G401 (cell line): ENCODE data around the gene POLE2. TPM values are rescaled to one million over a fixed set of nuclear protein-coding genes. Genes with fewer than 3 reads are reported as not detected.
A peak's percentile ranks its signal among the peaks of the same experiment; 100 is the strongest.
"Not testable (repeated sequence)": the region's sequence is repeated elsewhere in the genome, so short reads cannot be mapped to it uniquely, and the experiment has no call there.

Experiments used
- DNase-seq: peaks from one replicate; pipeline ENCODE4 v3.0.0-alpha.2; 2015; ENCODE audit warnings: low spot score
- in situ Hi-C: cut with HindIII; loops from 2 replicates; pipeline ENCODE4 v1.10.0; 2016; ENCODE audit warnings: low sequenced_read_pairs, mixed read lengths
- total RNA-seq: library from RNA; depleted of rRNA; stranded (reverse); fragments of >200 nt; shearing (Covaris generic); gene quantifications from 2 replicates; pipeline ENCODE4 v1.2.3, GENCODE V29; 2014; rRNA removed

The POLE2 gene
- total RNA-seq, 1 experiment from 2014 or later = 69.6 TPM

- in situ Hi-C loops = no loop called here
- peak; percentile 63 for DNase-seq
These were observed 66.7 kb downstream of the POLE2 start for GRCh38 chr14:49621114-49621881.

- in situ Hi-C loops = no loop called here
These were observed 67.6 kb downstream of the POLE2 start, which contains the start of the genes MGAT2 and RPL36AL for GRCh38 chr14:49620182-49621113. TSS of gene MGAT2 (plus strand) at chr14:49620799. CDS start at chr14:49621269, 470 bp downstream. TSS of gene RPL36AL (minus strand) at chr14:49620626. CDS start at chr14:49619104, 1,522 bp downstream.

GRCh38 chr14:49619730-49620129 is 68.3 kb downstream of the POLE2 start:
- in situ Hi-C loops = no loop called here
- no peak for DNase-seq

More at GRCh38 chr14:49620182-49621113, 67.6 kb downstream of the POLE2 start, which contains the start of the genes MGAT2 and RPL36AL:
- DNase-seq = peak; percentile 98

- in situ Hi-C loops, DNase-seq: not testable (repeated sequence)
These were observed 68.7 kb downstream of the POLE2 start for GRCh38 chr14:49619273-49619672.

GRCh38 chr14:49617852-49618519 is 70.0 kb downstream of the POLE2 start:
- in situ Hi-C loops = no loop called here
- no peak for DNase-seq

GRCh38 chr14:49615776-49616175 is 72.2 kb downstream of the POLE2 start:
- no peak for DNase-seq
- in situ Hi-C loops = no loop called here

GRCh38 chr14:49614196-49614595 is 73.8 kb downstream of the POLE2 start:
- in situ Hi-C loops = no loop called here
- DNase-seq = no peak

- in situ Hi-C loops = no loop called here
- DNase-seq = no peak
These were observed 75.3 kb downstream of the POLE2 start for GRCh38 chr14:49612671-49613070.

- in situ Hi-C loops = no loop called here
- DNase-seq = no peak
These were observed 75.8 kb downstream of the POLE2 start for GRCh38 chr14:49612251-49612650.

GRCh38 chr14:49607583-49607982 is 80.4 kb downstream of the POLE2 start:
- in situ Hi-C loops = no loop called here

GRCh38 chr14:49598485-49599300 is 89.3 kb downstream of the POLE2 start, which contains the start of gene LRR1:
TSS of gene LRR1 (plus strand) at chr14:49598940. CDS start at chr14:49599021, 81 bp downstream.
- in situ Hi-C loops = no loop called here
- DNase-seq = peak; percentile 81

More at GRCh38 chr14:49607583-49607982, 80.4 kb downstream of the POLE2 start:
- DNase-seq = no peak

GRCh38 chr14:49598189-49598484 is 89.9 kb downstream of the POLE2 start:
- in situ Hi-C loops = no loop called here
- DNase-seq = peak; percentile 36

- DNase-seq = peak; percentile 23
- in situ Hi-C loops = no loop called here
These were observed 93.5 kb downstream of the POLE2 start for GRCh38 chr14:49594347-49595091.

Other genes with a start within 250 kb of the POLE2 start
- gene RPS29, start 101.8 kb downstream of the POLE2 start, total RNA-seq = 3,018 and 4,408 TPM in 2 replicates
- 28.6 and 41.1 TPM in 2 replicates for gene LRR1, start 89.3 kb downstream of the POLE2 start, total RNA-seq
- gene RPL36AL, start 67.6 kb downstream of the POLE2 start, total RNA-seq = 173 and 210 TPM in 2 replicates
- gene MGAT2, start 67.4 kb downstream of the POLE2 start, total RNA-seq = 47.9 and 58.3 TPM in 2 replicates
- gene DNAAF2, start 53.0 kb downstream of the POLE2 start, total RNA-seq = 16.2 and 21.7 TPM in 2 replicates
- 0.85 and 1.0 TPM in 2 replicates for gene KLHDC1, start 4.9 kb upstream of the POLE2 start, total RNA-seq
- 48.8 and 83.5 TPM in 2 replicates for gene KLHDC2, start 79.9 kb upstream of the POLE2 start, total RNA-seq
- 31.1 and 61.2 TPM in 2 replicates for gene NEMF, start 164.6 kb upstream of the POLE2 start, total RNA-seq
- gene ARF6, start 204.9 kb upstream of the POLE2 start, total RNA-seq = 40.2 and 48.0 TPM in 2 replicates